OCI-LY3 (cell line): ENCODE data around the gene CCDC144A.
"Not testable (repeated sequence)": the region's sequence is repeated elsewhere in the genome, so short reads cannot be mapped to it uniquely, and the experiment has no call there.

Experiments used
- CTCF ChIP-seq: fragments of 200-600, 300-600 bp; sonication (generic); IDR thresholded peaks from 2 replicates; pipeline ENCODE4 v1.5.1; 2014; ENCODE audit warnings: antibody characterized with exemption, low read length, low read depth
- EZH2phosphoT487 ChIP-seq: fragments of 200-600 bp; shearing (Covaris generic); IDR thresholded peaks from 2 replicates; pipeline ENCODE4 v1.6.1; 2018; ENCODE audit warnings: antibody characterized with exemption, mixed run types, low read depth

- peak; percentile 18 for TF ChIP-seq CTCF
- TF ChIP-seq EZH2phosphoT487 = not testable (repeated sequence)
Observed at GRCh38 chr17:16751224-16751923, 61.3 kb downstream of the CCDC144A start.
